HL-60 (cell line): ENCODE data around the gene PPP1R1A.

Source experiments
- DNase-seq, 2 experiments: peaks; one replicate each; pipeline ENCODE4 v3.0.0-alpha.2; 2010 to 2020; ENCODE audit warnings: low read depth in 1 of 2, low spot score in 1 of 2
- H3K27ac ChIP-seq: fragments of 250-450 bp; sonication (Bioruptor Pico); replicated peaks from 2 replicates; pipeline ENCODE4 v1.5.1; 2020; ENCODE audit warnings: mild to moderate bottlenecking, moderate library complexity
- H3K27me3 ChIP-seq: fragments of 250-450 bp; sonication (Bioruptor Pico); 2 replicates; pipeline ENCODE4 v1.5.1; 2021; ENCODE audit warnings: mild to moderate bottlenecking, moderate library complexity; ENCODE audit not compliant: insufficient read depth, poor library complexity, severe bottlenecking
- H3K4me3 ChIP-seq: replicated peaks from 2 replicates; pipeline ENCODE4 v1.5.1; 2011; ENCODE audit warnings: mild to moderate bottlenecking, control low read depth, low read length; ENCODE audit not compliant: insufficient read depth
- GABPA ChIP-seq: IDR thresholded peaks from 2 replicates; pipeline ENCODE4 v1.6.1; 2012; ENCODE audit warnings: low read depth
- POLR2AphosphoS5 ChIP-seq: IDR thresholded peaks from 2 replicates; pipeline ENCODE4 v1.6.1; 2012; ENCODE audit warnings: low read depth
- SPI1 ChIP-seq: IDR thresholded peaks from 2 replicates; pipeline ENCODE4 v1.6.1; 2012; ENCODE audit warnings: low read depth, mild to moderate bottlenecking, borderline replicate concordance
- TF ChIP-seq, protein P1 (sequence below): IDR thresholded peaks from one replicate; pipeline ENCODE4 v1.5.1; 2011; ENCODE audit warnings: low read length, control low read depth, inconsistent platforms; ENCODE audit not compliant: insufficient read depth
- TF ChIP-seq, protein P2 (sequence below): IDR thresholded peaks from 2 replicates; pipeline ENCODE4 v1.6.1; 2012; ENCODE audit warnings: low read depth; ENCODE audit not compliant: insufficient replicate concordance

PPP1R1A gene

GRCh38 chr12:54608769-54609168 lies 20.3 kb upstream of the PPP1R1A start:
- no peak overlapping the region for H3K27ac ChIP-seq
- peaks cover 9% of the 10 kb centered on the region for H3K27me3 ChIP-seq
- H3K4me3 ChIP-seq: no peak overlapping the region
- TF ChIP-seq, protein P1, sequence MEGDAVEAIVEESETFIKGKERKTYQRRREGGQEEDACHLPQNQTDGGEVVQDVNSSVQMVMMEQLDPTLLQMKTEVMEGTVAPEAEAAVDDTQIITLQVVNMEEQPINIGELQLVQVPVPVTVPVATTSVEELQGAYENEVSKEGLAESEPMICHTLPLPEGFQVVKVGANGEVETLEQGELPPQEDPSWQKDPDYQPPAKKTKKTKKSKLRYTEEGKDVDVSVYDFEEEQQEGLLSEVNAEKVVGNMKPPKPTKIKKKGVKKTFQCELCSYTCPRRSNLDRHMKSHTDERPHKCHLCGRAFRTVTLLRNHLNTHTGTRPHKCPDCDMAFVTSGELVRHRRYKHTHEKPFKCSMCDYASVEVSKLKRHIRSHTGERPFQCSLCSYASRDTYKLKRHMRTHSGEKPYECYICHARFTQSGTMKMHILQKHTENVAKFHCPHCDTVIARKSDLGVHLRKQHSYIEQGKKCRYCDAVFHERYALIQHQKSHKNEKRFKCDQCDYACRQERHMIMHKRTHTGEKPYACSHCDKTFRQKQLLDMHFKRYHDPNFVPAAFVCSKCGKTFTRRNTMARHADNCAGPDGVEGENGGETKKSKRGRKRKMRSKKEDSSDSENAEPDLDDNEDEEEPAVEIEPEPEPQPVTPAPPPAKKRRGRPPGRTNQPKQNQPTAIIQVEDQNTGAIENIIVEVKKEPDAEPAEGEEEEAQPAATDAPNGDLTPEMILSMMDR: no peak
- TF ChIP-seq SPI1 (no peak), POLR2AphosphoS5 (no peak)
- DNase-seq: no peak

DNA sequence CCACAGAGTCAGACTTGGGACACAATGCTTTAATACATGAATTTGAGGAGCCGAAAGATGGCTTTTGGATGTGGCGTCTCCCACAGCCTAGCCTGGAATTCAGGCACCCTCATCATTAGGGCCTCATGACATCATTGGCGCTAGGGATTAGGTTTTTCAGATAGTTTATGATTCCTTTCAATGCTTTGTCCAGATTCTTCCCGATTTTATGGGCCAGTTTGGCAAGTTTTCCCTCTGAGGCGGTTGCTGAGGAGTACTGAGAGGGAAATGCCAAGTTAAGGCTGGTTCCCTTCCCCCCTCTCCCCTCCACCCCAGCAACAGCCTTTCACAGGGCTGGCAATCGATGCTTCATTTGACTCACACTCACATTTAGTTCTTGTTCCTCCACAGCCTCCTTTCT lies 19.7 kb upstream of the PPP1R1A start:
- DNase-seq: no peak
- Histone ChIP-seq H3K4me3 (no peak overlapping the region), H3K27ac (no peak overlapping the region), H3K27me3 (peaks cover 9% of the 10 kb centered on the region)
- no peak for TF ChIP-seq SPI1
- TF ChIP-seq, protein P2, sequence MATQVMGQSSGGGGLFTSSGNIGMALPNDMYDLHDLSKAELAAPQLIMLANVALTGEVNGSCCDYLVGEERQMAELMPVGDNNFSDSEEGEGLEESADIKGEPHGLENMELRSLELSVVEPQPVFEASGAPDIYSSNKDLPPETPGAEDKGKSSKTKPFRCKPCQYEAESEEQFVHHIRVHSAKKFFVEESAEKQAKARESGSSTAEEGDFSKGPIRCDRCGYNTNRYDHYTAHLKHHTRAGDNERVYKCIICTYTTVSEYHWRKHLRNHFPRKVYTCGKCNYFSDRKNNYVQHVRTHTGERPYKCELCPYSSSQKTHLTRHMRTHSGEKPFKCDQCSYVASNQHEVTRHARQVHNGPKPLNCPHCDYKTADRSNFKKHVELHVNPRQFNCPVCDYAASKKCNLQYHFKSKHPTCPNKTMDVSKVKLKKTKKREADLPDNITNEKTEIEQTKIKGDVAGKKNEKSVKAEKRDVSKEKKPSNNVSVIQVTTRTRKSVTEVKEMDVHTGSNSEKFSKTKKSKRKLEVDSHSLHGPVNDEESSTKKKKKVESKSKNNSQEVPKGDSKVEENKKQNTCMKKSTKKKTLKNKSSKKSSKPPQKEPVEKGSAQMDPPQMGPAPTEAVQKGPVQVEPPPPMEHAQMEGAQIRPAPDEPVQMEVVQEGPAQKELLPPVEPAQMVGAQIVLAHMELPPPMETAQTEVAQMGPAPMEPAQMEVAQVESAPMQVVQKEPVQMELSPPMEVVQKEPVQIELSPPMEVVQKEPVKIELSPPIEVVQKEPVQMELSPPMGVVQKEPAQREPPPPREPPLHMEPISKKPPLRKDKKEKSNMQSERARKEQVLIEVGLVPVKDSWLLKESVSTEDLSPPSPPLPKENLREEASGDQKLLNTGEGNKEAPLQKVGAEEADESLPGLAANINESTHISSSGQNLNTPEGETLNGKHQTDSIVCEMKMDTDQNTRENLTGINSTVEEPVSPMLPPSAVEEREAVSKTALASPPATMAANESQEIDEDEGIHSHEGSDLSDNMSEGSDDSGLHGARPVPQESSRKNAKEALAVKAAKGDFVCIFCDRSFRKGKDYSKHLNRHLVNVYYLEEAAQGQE: no peak
- TF ChIP-seq POLR2AphosphoS5: no peak
- no peak for TF ChIP-seq GABPA
- TF ChIP-seq, protein P1: no peak

DNA sequence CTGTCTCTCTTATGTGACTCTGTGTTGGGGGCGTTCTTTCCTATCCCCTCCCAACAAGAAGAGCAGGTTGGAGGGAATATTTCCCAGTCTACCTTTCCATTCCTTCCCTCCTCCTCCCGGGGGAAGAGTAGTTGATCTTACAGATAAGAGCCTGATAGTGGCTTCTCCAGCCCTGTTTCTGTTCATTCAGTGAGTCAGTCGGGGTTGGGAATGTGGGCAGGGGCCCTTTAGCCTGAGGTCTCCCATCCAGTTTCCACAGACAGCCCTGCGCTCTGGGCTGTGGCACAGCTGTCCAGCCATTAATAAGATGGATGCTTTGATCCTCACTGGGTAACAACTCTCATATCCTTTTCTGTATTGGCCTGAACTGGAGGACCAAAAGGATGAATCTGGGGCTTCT lies 18.1 kb upstream of the PPP1R1A start:
- no peak for DNase-seq

More for the DNA sequence above, 18.1 kb upstream of the PPP1R1A start:
- H3K4me3 ChIP-seq: no peak overlapping the region
- TF ChIP-seq POLR2AphosphoS5 (no peak), SPI1 (no peak), GABPA (no peak)
- TF ChIP-seq, protein P2: no peak
- TF ChIP-seq, protein P1: no peak
- H3K27ac ChIP-seq: no peak overlapping the region
- H3K27me3 ChIP-seq: peaks cover 9% of the 10 kb centered on the region
